Naive thymus-derived CD4-positive, alpha-beta T cell (primary cell): ENCODE data around the gene GUK1. TPM values are rescaled to one million over a fixed set of nuclear protein-coding genes. Genes with fewer than 3 reads are reported as not detected.
A peak's percentile ranks its signal among the peaks of the same experiment; 100 is the strongest.

Experiments used
- ATAC-seq: fragments of 150-1000 bp; cut with Tn5 transposase; 2 replicates; pipeline ENCODE4 v1.10.0; 2021; ENCODE audit warnings: mild to moderate bottlenecking, moderate library complexity
- CTCF ChIA-PET: fragments of 350-600 bp; sonication (Branson Sonifier 250); formaldehyde crosslinking; loops from one replicate; lab custom pipeline; 2021; ENCODE audit warnings: antibody characterized with exemption; lab: Charles Lee
- POLR2A ChIA-PET: fragments of 350-600 bp; sonication (Branson Sonifier 250); formaldehyde crosslinking; loops from one replicate; lab custom pipeline; 2021; ENCODE audit warnings: antibody characterized with exemption, inconsistent platforms; lab: Charles Lee
- DNase-seq, 9 donors: peaks; one replicate each; pipeline versions ENCODE4 v3.0.0 to v3.0.0-alpha.2; 2020 to 2022; ENCODE audit warnings: mixed read lengths in 1 of 9
- H3K27ac ChIP-seq: one replicate; pipeline ENCODE4 v1.7.0; 2013; ENCODE audit warnings: mild to moderate bottlenecking, low read depth, low read length, moderate library complexity
- H3K27me3 ChIP-seq, 2 donors: one replicate each; pipeline ENCODE4 v1.7.0; 2013; ENCODE audit warnings: low read length in 2 of 2, mild to moderate bottlenecking in 2 of 2, moderate library complexity in 2 of 2; ENCODE audit not compliant: control insufficient read depth in 2 of 2, insufficient read depth in 2 of 2
- H3K36me3 ChIP-seq, 3 experiments: 1 replicate in 2 of 3; 2 replicates in 1 of 3; pipeline ENCODE4 v1.7.0; 2013; ENCODE audit warnings: low read length in 3 of 3, mild to moderate bottlenecking in 3 of 3, moderate library complexity in 1 of 3; ENCODE audit not compliant: insufficient read depth in 3 of 3, control insufficient read depth in 2 of 3
- H3K4me1 ChIP-seq, 2 donors: one replicate each; pipeline ENCODE4 v1.7.0; 2013; ENCODE audit warnings: low read length in 2 of 2, mild to moderate bottlenecking in 2 of 2, moderate library complexity in 1 of 2; ENCODE audit not compliant: control insufficient read depth in 2 of 2, insufficient read depth in 2 of 2
- H3K4me3 ChIP-seq: 2 replicates; pipeline ENCODE4 v1.7.0; 2013; ENCODE audit warnings: mild to moderate bottlenecking, low read length
- H3K9me3 ChIP-seq, 3 experiments: 1 replicate in 2 of 3; 2 replicates in 1 of 3; pipeline ENCODE4 v1.7.0; 2013; ENCODE audit warnings: low read length in 3 of 3; ENCODE audit not compliant: control insufficient read depth in 2 of 3
- H3K27ac Mint-ChIP-seq, 9 donors: one replicate each; pipeline ENCODE4 v1.8.0; 2020 to 2022; ENCODE audit warnings: mixed read lengths in 9 of 9, mild to moderate bottlenecking in 8 of 9, moderate library complexity in 5 of 9, inconsistent platforms in 2 of 9
- H3K27me3 Mint-ChIP-seq, 5 donors: one replicate each; pipeline ENCODE4 v1.8.0; 2021 to 2022; ENCODE audit warnings: mixed read lengths in 5 of 5, mild to moderate bottlenecking in 1 of 5
- H3K36me3 Mint-ChIP-seq, 5 donors: one replicate each; pipeline ENCODE4 v1.8.0; 2020 to 2022; ENCODE audit warnings: mixed read lengths in 5 of 5, mild to moderate bottlenecking in 3 of 5, inconsistent platforms in 1 of 5
- H3K4me1 Mint-ChIP-seq, 7 donors: one replicate each; pipeline ENCODE4 v1.8.0; 2020 to 2022; ENCODE audit warnings: mixed read lengths in 7 of 7, mild to moderate bottlenecking in 3 of 7, inconsistent platforms in 1 of 7
- H3K4me3 Mint-ChIP-seq, 10 donors: one replicate each; pipeline ENCODE4 v1.8.0; 2020 to 2022; ENCODE audit warnings: mild to moderate bottlenecking in 10 of 10, mixed read lengths in 10 of 10, moderate library complexity in 6 of 10, inconsistent platforms in 2 of 10
- H3K9me3 Mint-ChIP-seq, 11 donors: one replicate each; pipeline ENCODE4 v1.8.0; 2020 to 2022; ENCODE audit warnings: mixed read lengths in 11 of 11, mild to moderate bottlenecking in 4 of 11, inconsistent platforms in 1 of 11, moderate library complexity in 1 of 11
- intact Hi-C, 2 donors: fragments of 100-400 bp; cut with micrococcal nuclease; formaldehyde crosslinking; loops; one replicate each; pipeline ENCODE4 v1.15.1; 2023
- polyA plus RNA-seq, 2 donors: library from polyadenylated mRNA; unstranded; fragments of 300-500 nt; fragmentation: Illumina TruSeq; gene quantifications; one replicate each; pipeline ENCODE4 v1.2.3, GENCODE V29; 2021
- total RNA-seq, 6 experiments: library from RNA in 5 of 6; stranded (reverse) in 5 of 6; gene quantifications; 1 replicate in 5 of 6; 2 replicates in 1 of 6; pipeline ENCODE4 v1.2.3 and lab custom pipeline; 2021 to 2026

GUK1 gene
- total and polyA plus RNA-seq, 7 experiments from 2014 or later, result 145 to 315 (median 279) TPM

GRCh38 chr1:228107636-228108035 is 32.4 kb upstream of the GUK1 start:
- H3K27me3 Mint-ChIP-seq, result peaks cover 0 to 3% (median 0%) of the 10 kb centered on the region in 5 donors
- ChIA-PET POLR2A (interaction anchor here (1.2 to 1.5 kb wide), 2 partner anchors 25 to 57 kb away, joined by 4 to 5 read pairs; partner anchors contain the start of genes ARF1 and IBA57), CTCF (no interaction called here)
- no peaks in the 10 kb centered on the region for H3K27me3 ChIP-seq
- peaks cover 18 to 26% of the 10 kb centered on the region in 2 donors for H3K4me1 ChIP-seq
- peak overlapping the region; percentile 94 for H3K27ac ChIP-seq
- H3K36me3 ChIP-seq, result peaks cover 0 to 36% (median 0%) of the 10 kb centered on the region in 3 experiments
- no peak overlapping the region for H3K4me3 ChIP-seq
- DNase-seq, result no peak
- peak overlapping the region in 7 of 9 donors; percentile 14 to 98 (median 94) for H3K27ac Mint-ChIP-seq
- peak overlapping the region; percentile 87 to 95 (median 93) for H3K4me3 Mint-ChIP-seq
- H3K4me1 Mint-ChIP-seq, result peaks cover 5 to 47% (median 33%) of the 10 kb centered on the region in 7 donors
- intact Hi-C loops, result loop anchor here (2.0 to 10.0 kb wide), 5 partner anchors 49 to 1703 kb away; partner anchors contain the start of genes CCSAP (in 1 of the 2) and PARP1 (in 1 of the 2)
- ATAC-seq, result no peak
- H3K9me3 ChIP-seq, result no peaks in the 10 kb centered on the region
- H3K36me3 Mint-ChIP-seq, result peaks cover 0 to 7% (median 5%) of the 10 kb centered on the region in 5 donors
- peaks cover 0 to 4% (median 0%) of the 10 kb centered on the region in 11 donors for H3K9me3 Mint-ChIP-seq

- Mint-ChIP-seq H3K4me1 (peaks cover 5 to 46% (median 31%) of the 10 kb centered on the region in 7 donors), H3K27ac (peak overlapping the region; percentile 14 to 98 (median 95)), H3K4me3 (peak overlapping the region; percentile 87 to 95 (median 93)), H3K36me3 (peaks cover 0 to 7% (median 5%) of the 10 kb centered on the region in 5 donors), H3K27me3 (peaks cover 0 to 3% (median 0%) of the 10 kb centered on the region in 5 donors), H3K9me3 (peaks cover 0 to 3% (median 0%) of the 10 kb centered on the region in 11 donors)
- ChIA-PET CTCF (no interaction called here), POLR2A (interaction anchor here (0.7 to 2.1 kb wide), 7 partner anchors 11 to 393 kb away, joined by 3 to 8 read pairs (median 4); partner anchors contain the start of genes ARF1 and IBA57)
- Histone ChIP-seq H3K36me3 (peaks cover 0 to 32% (median 0%) of the 10 kb centered on the region in 3 experiments), H3K27me3 (no peaks in the 10 kb centered on the region), H3K4me3 (peak overlapping the region; percentile 100), H3K9me3 (no peaks in the 10 kb centered on the region), H3K27ac (peak overlapping the region; percentile 94), H3K4me1 (peaks cover 18 to 26% of the 10 kb centered on the region in 2 donors)
- intact Hi-C loops, result loop anchor here (2.0 to 10.0 kb wide), 5 partner anchors 49 to 1703 kb away; partner anchors contain the start of genes CCSAP (in 1 of the 2) and PARP1 (in 1 of the 2)
- ATAC-seq, result no peak
- no peak for DNase-seq
These were observed 31.9 kb upstream of the GUK1 start for GRCh38 chr1:228108055-228108690.

DNA sequence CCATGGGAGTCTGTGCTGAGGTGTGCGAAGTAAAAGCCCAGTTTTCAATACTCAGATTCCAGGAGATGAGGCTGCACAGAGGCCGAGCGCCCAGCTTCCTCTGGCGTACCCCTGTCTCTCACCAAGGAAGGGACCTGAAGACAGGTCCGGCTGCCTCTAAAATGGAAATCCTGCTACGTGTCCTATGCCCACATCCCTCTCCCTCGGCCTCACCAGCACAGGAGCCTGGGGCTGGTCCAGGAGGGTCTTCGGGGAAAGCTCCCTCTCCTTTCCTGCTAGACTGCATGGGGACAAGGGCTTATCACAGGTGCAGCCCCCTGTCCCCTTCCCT is 31.4 kb upstream of the GUK1 start:
- Histone ChIP-seq H3K4me3 (peak overlapping the region; percentile 100), H3K4me1 (peaks cover 14 to 22% of the 10 kb centered on the region in 2 donors), H3K27ac (peak overlapping the region; percentile 94), H3K27me3 (no peaks in the 10 kb centered on the region), H3K36me3 (peaks cover 0 to 32% (median 0%) of the 10 kb centered on the region in 3 experiments), H3K9me3 (no peaks in the 10 kb centered on the region)
- DNase-seq (no peak), ATAC-seq (no peak)
- H3K27ac Mint-ChIP-seq, result peak overlapping the region; percentile 88 to 98 (median 95)
- intact Hi-C loops, result loop anchor here (1.0 to 10.0 kb wide), 12 partner anchors 26 to 1704 kb away; partner anchors contain the start of genes ARF1 (in 2 of the 2), GUK1 (in 2 of the 2), CCSAP (in 1 of the 2) and PARP1 (in 1 of the 2)
- peaks cover 0 to 3% (median 0%) of the 10 kb centered on the region in 5 donors for H3K27me3 Mint-ChIP-seq
- H3K36me3 Mint-ChIP-seq, result peaks cover 0 to 7% (median 5%) of the 10 kb centered on the region in 5 donors
- H3K9me3 Mint-ChIP-seq, result no peaks in the 10 kb centered on the region
- CTCF ChIA-PET, result no interaction called here
- H3K4me3 Mint-ChIP-seq, result peak overlapping the region; percentile 87 to 95 (median 93)
- H3K4me1 Mint-ChIP-seq, result peaks cover 5 to 41% (median 28%) of the 10 kb centered on the region in 7 donors
- POLR2A ChIA-PET, result interaction anchor here (0.7 to 2.1 kb wide), 7 partner anchors 11 to 393 kb away, joined by 3 to 8 read pairs (median 4); partner anchors contain the start of genes ARF1 and IBA57

DNA sequence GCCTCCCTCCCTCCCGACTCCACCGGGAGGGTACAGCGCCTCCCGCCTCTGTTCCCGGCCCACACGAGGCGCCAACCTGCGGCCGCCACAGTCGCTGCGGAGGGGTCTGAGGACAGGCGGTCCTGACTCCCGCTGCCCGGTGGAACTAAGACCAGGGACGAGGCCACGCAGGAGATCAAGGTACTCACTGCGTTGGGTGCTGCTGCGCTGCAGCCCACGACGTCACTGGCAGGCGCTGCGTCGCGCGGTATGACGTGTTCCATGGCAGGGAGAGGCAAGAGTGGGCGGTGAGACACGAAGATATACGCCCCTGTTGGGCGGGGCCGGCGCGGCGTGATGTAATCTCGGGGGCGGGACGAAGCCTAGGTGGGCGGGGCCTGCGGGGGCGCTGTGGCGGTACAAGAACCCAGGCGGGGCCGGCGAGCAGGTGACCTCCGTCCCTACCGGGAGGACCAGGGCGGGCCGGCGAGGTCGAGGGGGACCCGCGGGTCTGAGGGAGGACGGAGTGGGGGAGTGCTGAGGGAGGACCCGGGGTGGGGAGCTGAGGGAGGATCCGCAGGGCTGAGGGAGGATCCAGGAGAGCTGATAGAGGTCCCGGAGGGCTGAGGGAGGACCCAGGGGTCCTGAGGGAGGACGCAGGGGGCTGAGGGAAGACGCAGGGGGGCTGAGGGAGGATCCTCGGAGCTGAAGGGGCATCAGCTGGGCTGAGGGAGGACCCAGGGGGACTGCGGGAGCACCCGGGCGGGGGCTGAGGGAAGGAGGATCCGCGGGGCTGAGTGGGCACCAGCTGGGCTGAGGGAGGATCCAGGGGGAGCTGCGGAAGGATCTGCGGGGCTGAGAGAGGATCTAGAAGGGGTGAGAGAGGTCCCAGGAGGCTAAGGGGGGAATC is 30.8 kb upstream of the GUK1 start, which contains the start of gene MRPL55:
MRPL55 (minus strand) TSS at position 227 of the 889 bp plus-strand sequence. CDS start 1,039 bp downstream, outside the sequence.
- Histone ChIP-seq H3K9me3 (no peaks in the 10 kb centered on the region), H3K4me1 (peaks cover 9 to 16% of the 10 kb centered on the region in 2 donors), H3K4me3 (peak within 1 kb of the TSS; percentile 100), H3K36me3 (peaks cover 0 to 32% (median 0%) of the 10 kb centered on the region in 3 experiments), H3K27ac (peak within 1 kb of the TSS; percentile 94), H3K27me3 (no peaks in the 10 kb centered on the region)
- intact Hi-C loops, result loop anchor here (1.0 to 10.0 kb wide), 12 partner anchors 27 to 1705 kb away; partner anchors contain the start of genes ARF1 (in 2 of the 2), GUK1 (in 2 of the 2), CCSAP (in 1 of the 2) and PARP1 (in 1 of the 2)
- H3K4me3 Mint-ChIP-seq, result peak within 1 kb of the TSS; percentile 87 to 95 (median 93)
- peaks cover 5 to 37% (median 26%) of the 10 kb centered on the region in 7 donors for H3K4me1 Mint-ChIP-seq
- ChIA-PET CTCF (interaction anchor here (0.6 to 1.0 kb wide), 3 partner anchors 22 to 58 kb away, joined by 3 to 4 read pairs (median 3); partner anchors contain the start of gene ARF1), POLR2A (interaction anchor here (0.7 to 2.1 kb wide), 12 partner anchors 9 to 392 kb away, joined by 3 to 10 read pairs (median 4); partner anchors contain the start of genes ARF1 and GUK1)
- DNase-seq, result peak; percentile 97 to 100 (median 99)
- peak; percentile 99 for ATAC-seq
- no peaks in the 10 kb centered on the region for H3K9me3 Mint-ChIP-seq
- peak within 1 kb of the TSS; percentile 88 to 98 (median 95) for H3K27ac Mint-ChIP-seq
- H3K27me3 Mint-ChIP-seq, result peaks cover 0 to 3% (median 0%) of the 10 kb centered on the region in 5 donors
- H3K36me3 Mint-ChIP-seq, result peaks cover 0 to 7% (median 5%) of the 10 kb centered on the region in 5 donors

GRCh38 chr1:228109962-228110488 is 30.1 kb upstream of the GUK1 start:
- intact Hi-C loops, result loop anchor here (1.0 to 10.0 kb wide), 12 partner anchors 28 to 1705 kb away; partner anchors contain the start of genes ARF1 (in 2 of the 2), GUK1 (in 2 of the 2), CCSAP (in 1 of the 2) and PARP1 (in 1 of the 2)
- POLR2A ChIA-PET, result interaction anchor here (0.9 to 2.1 kb wide), 7 partner anchors 9 to 56 kb away, joined by 3 to 10 read pairs (median 5); partner anchors contain the start of gene GUK1
- peaks cover 0 to 6% (median 5%) of the 10 kb centered on the region in 5 donors for H3K36me3 Mint-ChIP-seq
- ATAC-seq (no peak), DNase-seq (no peak)
- no peaks in the 10 kb centered on the region for H3K9me3 Mint-ChIP-seq
- H3K27ac ChIP-seq, result peak overlapping the region; percentile 94
- H3K4me1 Mint-ChIP-seq, result peaks cover 5 to 34% (median 22%) of the 10 kb centered on the region in 7 donors
- H3K4me1 ChIP-seq, result peaks cover 9 to 16% of the 10 kb centered on the region in 2 donors
- peaks cover 0 to 32% (median 0%) of the 10 kb centered on the region in 3 experiments for H3K36me3 ChIP-seq
- peaks cover 0 to 3% (median 0%) of the 10 kb centered on the region in 5 donors for H3K27me3 Mint-ChIP-seq
- H3K27me3 ChIP-seq, result no peaks in the 10 kb centered on the region
- H3K4me3 Mint-ChIP-seq, result peak overlapping the region; percentile 87 to 95 (median 93)
- H3K4me3 ChIP-seq, result peak overlapping the region; percentile 100
- no peaks in the 10 kb centered on the region for H3K9me3 ChIP-seq
- H3K27ac Mint-ChIP-seq, result peak overlapping the region; percentile 88 to 98 (median 95)
- CTCF ChIA-PET, result interaction anchor here (0.6 to 1.0 kb wide), 4 partner anchors 21 to 58 kb away, joined by 3 to 4 read pairs (median 3); partner anchors contain the start of gene ARF1
